ENCODE measurements around the gene TRAPPC8.

The TRAPPC8 gene

GRCh38 chr18:31976242-31976641 lies 33.3 kb upstream of the TRAPPC8 start:
- H3K27ac ChIP-seq (ENCODE audit: low read length, poor library complexity, severe bottlenecking) = no peak overlapping the region
- no peak for DNase-seq
- WGBS = 74% methylated on average over 3 of the region's 3 CpGs
- H2BK120ac ChIP-seq (ENCODE audit: low read depth, low read length) = no peak overlapping the region
- peaks cover 19% of the 10 kb centered on the region for H3K9me3 ChIP-seq (ENCODE audit: control insufficient read depth, low read length)
- no peak overlapping the region for H2BK12ac ChIP-seq (ENCODE audit: low read length in 2 of 2)
- no peak overlapping the region for H3K18ac ChIP-seq (ENCODE audit: low read depth in 1 of 2, low read length in 2 of 2)
- H2AK5ac ChIP-seq (ENCODE audit: low read length, severe bottlenecking) = no peak overlapping the region
- no peak overlapping the region for H3K4me3 ChIP-seq (ENCODE audit: insufficient read depth in 1 of 2, low read depth in 1 of 2, low read length in 2 of 2)
- no peak overlapping the region for H3K4me2 ChIP-seq (ENCODE audit: low read length, poor library complexity, severe bottlenecking)
- no peak overlapping the region for H3K23ac ChIP-seq (ENCODE audit: low read length in 2 of 2)
- no peaks in the 10 kb centered on the region for H3K79me1 ChIP-seq (replicated peaks; ENCODE audit: low read length, poor library complexity, severe bottlenecking)
- no peak overlapping the region for H2AFZ ChIP-seq (ENCODE audit: low read depth, low read length)
- H3K4ac ChIP-seq (ENCODE audit: low read depth in 1 of 2, low read length in 2 of 2) = no peak overlapping the region
- no peak overlapping the region for H2BK5ac ChIP-seq (ENCODE audit: low read depth, low read length, poor library complexity, severe bottlenecking)
- H2BK15ac ChIP-seq (ENCODE audit: low read depth, poor library complexity, severe bottlenecking) = no peak overlapping the region
- H3K4me1 ChIP-seq (ENCODE audit: control insufficient read depth, insufficient read depth, low read depth, low read length) = no peaks in the 10 kb centered on the region
- no peak overlapping the region for H3K14ac ChIP-seq (ENCODE audit: low read length in 2 of 2)
- no peaks in the 10 kb centered on the region for H3K36me3 ChIP-seq (ENCODE audit: control insufficient read depth in 1 of 2, insufficient read depth in 2 of 2, low read depth in 1 of 2, low read length in 2 of 2)
- H3K9ac ChIP-seq (ENCODE audit: low read length) = no peak overlapping the region
- H3K27me3 ChIP-seq (ENCODE audit: control insufficient read depth in 1 of 2, insufficient read depth in 1 of 2, low read length in 2 of 2) = no peaks in the 10 kb centered on the region
- H4K8ac ChIP-seq (ENCODE audit: low read length) = no peak overlapping the region
- no peak overlapping the region for H4K91ac ChIP-seq (ENCODE audit: low read length)

DNA sequence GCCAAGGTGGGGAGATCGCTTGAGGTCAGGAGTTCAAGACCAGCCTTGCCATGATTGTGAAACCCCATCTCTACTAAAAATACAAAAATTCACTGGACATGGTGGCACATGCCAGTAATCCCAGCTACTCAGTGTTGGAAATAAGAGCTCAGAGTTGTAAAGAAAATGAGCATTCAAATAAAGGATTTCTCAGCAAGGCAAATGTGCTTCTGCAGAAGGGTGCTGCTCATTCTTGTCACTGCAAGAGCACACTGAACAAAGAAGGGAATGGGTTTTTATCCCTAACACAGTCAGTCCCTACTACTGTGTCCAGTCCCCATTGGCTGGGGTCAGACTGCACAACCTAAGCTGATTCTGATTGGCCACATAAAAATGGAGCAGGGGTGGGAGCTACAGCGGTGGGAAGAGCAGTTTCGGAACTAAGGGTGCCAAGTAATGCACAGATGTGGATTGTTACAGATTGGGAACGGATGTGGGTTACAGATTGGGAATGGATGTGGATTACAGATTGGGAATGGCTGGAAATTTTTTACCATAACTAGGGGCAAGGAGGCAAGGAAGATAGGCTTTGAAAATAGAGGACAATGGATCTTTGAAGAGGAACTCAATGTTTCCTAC lies 31.1 kb upstream of the TRAPPC8 start:
- Histone ChIP-seq H4K91ac (ENCODE audit: low read length) (no peak overlapping the region), H3K27me3 (ENCODE audit: control insufficient read depth in 1 of 2, insufficient read depth in 1 of 2, low read length in 2 of 2) (no peaks in the 10 kb centered on the region), H3K4ac (ENCODE audit: low read depth in 1 of 2, low read length in 2 of 2) (no peak overlapping the region), H2BK120ac (ENCODE audit: low read depth, low read length) (no peak overlapping the region), H3K27ac (ENCODE audit: low read length, poor library complexity, severe bottlenecking) (no peak overlapping the region), H3K4me1 (ENCODE audit: control insufficient read depth, insufficient read depth, low read depth, low read length) (no peaks in the 10 kb centered on the region), H3K36me3 (ENCODE audit: control insufficient read depth in 1 of 2, insufficient read depth in 2 of 2, low read depth in 1 of 2, low read length in 2 of 2) (no peaks in the 10 kb centered on the region), H2BK12ac (ENCODE audit: low read length in 2 of 2) (no peak overlapping the region), H3K4me2 (ENCODE audit: low read length, poor library complexity, severe bottlenecking) (no peak overlapping the region), H2BK5ac (ENCODE audit: low read depth, low read length, poor library complexity, severe bottlenecking) (no peak overlapping the region), H3K4me3 (ENCODE audit: insufficient read depth in 1 of 2, low read depth in 1 of 2, low read length in 2 of 2) (no peak overlapping the region), H2BK15ac (ENCODE audit: low read depth, poor library complexity, severe bottlenecking) (no peak overlapping the region), H2AFZ (ENCODE audit: low read depth, low read length) (no peak overlapping the region), H2AK5ac (ENCODE audit: low read length, severe bottlenecking) (no peak overlapping the region), H4K8ac (ENCODE audit: low read length) (no peak overlapping the region), H3K9ac (ENCODE audit: low read length) (no peak overlapping the region), H3K23ac (ENCODE audit: low read length in 2 of 2) (no peak overlapping the region), H3K9me3 (ENCODE audit: control insufficient read depth, low read length) (peaks cover 19% of the 10 kb centered on the region), H3K18ac (ENCODE audit: low read depth in 1 of 2, low read length in 2 of 2) (no peak overlapping the region), H3K79me1 (replicated peaks; ENCODE audit: low read length, poor library complexity, severe bottlenecking) (no peaks in the 10 kb centered on the region), H3K14ac (ENCODE audit: low read length in 2 of 2) (no peak overlapping the region)
- DNase-seq = no peak
- 86% methylated on average over 4 of the region's 4 CpGs for WGBS

GRCh38 chr18:31970617-31971016 lies 27.7 kb upstream of the TRAPPC8 start:
- no peak overlapping the region for H2BK5ac ChIP-seq (ENCODE audit: low read depth, low read length, poor library complexity, severe bottlenecking)
- no peak overlapping the region for H2AK5ac ChIP-seq (ENCODE audit: low read length, severe bottlenecking)
- H2AFZ ChIP-seq (ENCODE audit: low read depth, low read length) = no peak overlapping the region
- no peak overlapping the region for H3K9ac ChIP-seq (ENCODE audit: low read length)
- H3K4me2 ChIP-seq (ENCODE audit: low read length, poor library complexity, severe bottlenecking) = no peak overlapping the region
- H4K8ac ChIP-seq (ENCODE audit: low read length) = no peak overlapping the region
- no peak for DNase-seq
- H2BK15ac ChIP-seq (ENCODE audit: low read depth, poor library complexity, severe bottlenecking) = no peak overlapping the region
- H3K4me3 ChIP-seq (ENCODE audit: insufficient read depth in 1 of 2, low read depth in 1 of 2, low read length in 2 of 2) = no peak overlapping the region
- H3K4ac ChIP-seq (ENCODE audit: low read depth in 1 of 2, low read length in 2 of 2) = no peak overlapping the region
- H3K18ac ChIP-seq (ENCODE audit: low read depth in 1 of 2, low read length in 2 of 2) = no peak overlapping the region
- H3K14ac ChIP-seq (ENCODE audit: low read length in 2 of 2) = no peak overlapping the region
- H3K27me3 ChIP-seq (ENCODE audit: control insufficient read depth in 1 of 2, insufficient read depth in 1 of 2, low read length in 2 of 2) = peaks cover 0 to 8% of the 10 kb centered on the region in 2 experiments
- H3K23ac ChIP-seq (ENCODE audit: low read length in 2 of 2) = no peak overlapping the region
- H4K91ac ChIP-seq (ENCODE audit: low read length) = no peak overlapping the region
- no peaks in the 10 kb centered on the region for H3K79me1 ChIP-seq (replicated peaks; ENCODE audit: low read length, poor library complexity, severe bottlenecking)
- H3K27ac ChIP-seq (ENCODE audit: low read length, poor library complexity, severe bottlenecking) = no peak overlapping the region
- H3K36me3 ChIP-seq (ENCODE audit: control insufficient read depth in 1 of 2, insufficient read depth in 2 of 2, low read depth in 1 of 2, low read length in 2 of 2) = no peaks in the 10 kb centered on the region
- peaks cover 16% of the 10 kb centered on the region for H3K9me3 ChIP-seq (ENCODE audit: control insufficient read depth, low read length)
- H3K4me1 ChIP-seq (ENCODE audit: control insufficient read depth, insufficient read depth, low read depth, low read length) = no peaks in the 10 kb centered on the region
- H2BK12ac ChIP-seq (ENCODE audit: low read length in 2 of 2) = no peak overlapping the region
- H2BK120ac ChIP-seq (ENCODE audit: low read depth, low read length) = no peak overlapping the region
- 59% methylated on average over 3 of the region's 3 CpGs for WGBS

GRCh38 chr18:31965316-31965970 lies 22.5 kb upstream of the TRAPPC8 start:
- Histone ChIP-seq H3K18ac (ENCODE audit: low read depth in 1 of 2, low read length in 2 of 2) (no peak overlapping the region), H2BK15ac (ENCODE audit: low read depth, poor library complexity, severe bottlenecking) (no peak overlapping the region), H3K36me3 (ENCODE audit: control insufficient read depth in 1 of 2, insufficient read depth in 2 of 2, low read depth in 1 of 2, low read length in 2 of 2) (no peaks in the 10 kb centered on the region), H3K9ac (ENCODE audit: low read length) (no peak overlapping the region), H3K14ac (ENCODE audit: low read length in 2 of 2) (no peak overlapping the region), H4K91ac (ENCODE audit: low read length) (no peak overlapping the region), H3K9me3 (ENCODE audit: control insufficient read depth, low read length) (no peaks in the 10 kb centered on the region), H2AFZ (ENCODE audit: low read depth, low read length) (no peak overlapping the region), H2BK120ac (ENCODE audit: low read depth, low read length) (no peak overlapping the region), H4K8ac (ENCODE audit: low read length) (no peak overlapping the region), H3K4me2 (ENCODE audit: low read length, poor library complexity, severe bottlenecking) (no peak overlapping the region), H3K27me3 (ENCODE audit: control insufficient read depth in 1 of 2, insufficient read depth in 1 of 2, low read length in 2 of 2) (peaks cover 0 to 8% of the 10 kb centered on the region in 2 experiments), H3K27ac (ENCODE audit: low read length, poor library complexity, severe bottlenecking) (no peak overlapping the region), H2BK5ac (ENCODE audit: low read depth, low read length, poor library complexity, severe bottlenecking) (no peak overlapping the region), H3K79me1 (replicated peaks; ENCODE audit: low read length, poor library complexity, severe bottlenecking) (no peaks in the 10 kb centered on the region), H2AK5ac (ENCODE audit: low read length, severe bottlenecking) (no peak overlapping the region), H2BK12ac (ENCODE audit: low read length in 2 of 2) (no peak overlapping the region), H3K4ac (ENCODE audit: low read depth in 1 of 2, low read length in 2 of 2) (no peak overlapping the region), H3K23ac (ENCODE audit: low read length in 2 of 2) (no peak overlapping the region), H3K4me1 (ENCODE audit: control insufficient read depth, insufficient read depth, low read depth, low read length) (no peaks in the 10 kb centered on the region), H3K4me3 (ENCODE audit: insufficient read depth in 1 of 2, low read depth in 1 of 2, low read length in 2 of 2) (no peak overlapping the region)
- 45% methylated on average over 3 of the region's 5 CpGs for WGBS
- no peak for DNase-seq
